ENCODE data around the gene FIBP.
A peak's percentile ranks its signal among the peaks of the same experiment; 100 is the strongest.

DNA sequence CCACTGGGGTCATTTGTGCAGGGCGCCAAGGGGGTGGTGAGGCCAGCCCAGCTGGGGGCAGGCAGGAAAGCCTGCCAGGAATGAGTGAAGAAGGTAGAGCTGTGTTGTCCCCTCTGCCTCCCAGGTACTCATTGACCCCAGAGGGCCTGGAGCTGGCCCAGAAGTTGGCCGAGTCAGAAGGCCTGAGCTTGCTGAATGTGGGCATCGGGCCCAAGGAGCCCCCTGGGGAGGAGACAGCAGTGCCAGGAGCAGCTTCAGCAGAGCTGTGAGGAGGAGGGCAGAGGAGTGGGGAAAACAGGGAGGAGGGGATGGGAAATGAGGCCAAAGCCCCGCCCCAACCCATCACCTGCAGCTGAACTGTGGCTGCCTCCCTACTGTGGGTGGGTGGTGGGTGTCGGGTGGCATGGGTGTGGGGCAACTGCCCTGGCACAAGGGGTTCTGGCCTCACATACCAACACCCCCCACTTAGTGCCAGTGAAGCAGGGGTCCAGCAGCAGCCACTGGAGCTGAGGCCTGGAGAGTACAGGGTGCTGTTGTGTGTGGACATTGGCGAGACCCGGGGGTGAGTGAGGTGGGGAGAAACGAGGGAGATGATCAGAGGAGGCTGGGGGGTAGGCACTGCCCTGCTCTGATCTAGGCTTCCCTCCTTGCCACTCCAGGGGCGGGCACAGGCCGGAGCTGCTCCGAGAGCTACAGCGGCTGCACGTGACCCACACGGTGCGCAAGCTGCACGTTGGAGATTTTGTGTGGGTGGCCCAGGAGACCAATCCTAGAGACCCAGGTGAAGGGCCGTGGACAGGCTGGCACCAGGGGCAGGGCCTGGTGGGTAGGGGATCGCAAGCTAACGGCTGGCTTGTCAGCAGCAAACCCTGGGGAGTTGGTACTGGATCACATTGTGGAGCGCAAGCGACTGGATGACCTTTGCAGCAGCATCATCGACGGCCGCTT, 25.1 kb downstream of the FIBP start:
- TF ChIP-seq POLR2AphosphoS5 (IDR thresholded peaks at IDR 0.05; ENCODE audit: low read depth, low read length) (peak; percentile 21; the same call in 1 of the 2 replicates), POLR2A (IDR thresholded peaks at IDR 0.05; ENCODE audit: low read depth, low read length) (peak; percentile 48; the same call in 1 of the 2 replicates)

Data from GM12892 (cell line).